Measurements from ENCODE around the gene PLCH1. TPM values are rescaled to one million over a fixed set of nuclear protein-coding genes. Genes with fewer than 3 reads are reported as not detected.

Gene PLCH1
- total and polyA plus RNA-seq, 2 of the 13 experiments (the other 11 are each of a cell fraction or from before 2014, with no cell fraction given) = 2.0 to 3.0 TPM

DNA sequence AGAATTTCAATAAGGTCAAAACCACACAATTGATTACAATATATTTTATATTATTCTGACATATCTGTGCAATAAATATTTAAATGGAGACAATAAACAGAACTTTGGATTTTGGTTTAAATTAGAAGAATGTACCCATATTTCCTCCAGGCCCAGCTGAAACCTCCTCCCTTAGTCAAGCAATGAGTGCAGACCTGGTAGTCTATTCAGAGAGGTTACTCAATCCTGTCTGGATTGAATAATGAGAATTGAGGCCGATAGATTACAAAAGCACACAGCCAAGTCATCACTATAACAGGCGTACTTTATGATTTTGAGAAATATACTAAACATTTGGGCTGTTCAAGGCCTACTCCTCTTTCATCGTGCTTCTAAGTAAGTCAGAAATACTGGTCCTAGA is 336.9 kb downstream of the PLCH1 start (continued):
- TF ChIP-seq, protein P1, sequence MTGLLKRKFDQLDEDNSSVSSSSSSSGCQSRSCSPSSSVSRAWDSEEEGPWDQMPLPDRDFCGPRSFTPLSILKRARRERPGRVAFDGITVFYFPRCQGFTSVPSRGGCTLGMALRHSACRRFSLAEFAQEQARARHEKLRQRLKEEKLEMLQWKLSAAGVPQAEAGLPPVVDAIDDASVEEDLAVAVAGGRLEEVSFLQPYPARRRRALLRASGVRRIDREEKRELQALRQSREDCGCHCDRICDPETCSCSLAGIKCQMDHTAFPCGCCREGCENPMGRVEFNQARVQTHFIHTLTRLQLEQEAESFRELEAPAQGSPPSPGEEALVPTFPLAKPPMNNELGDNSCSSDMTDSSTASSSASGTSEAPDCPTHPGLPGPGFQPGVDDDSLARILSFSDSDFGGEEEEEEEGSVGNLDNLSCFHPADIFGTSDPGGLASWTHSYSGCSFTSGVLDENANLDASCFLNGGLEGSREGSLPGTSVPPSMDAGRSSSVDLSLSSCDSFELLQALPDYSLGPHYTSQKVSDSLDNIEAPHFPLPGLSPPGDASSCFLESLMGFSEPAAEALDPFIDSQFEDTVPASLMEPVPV (CRISPR knock-in tag; IDR thresholded peaks at IDR 0.05) = no peak

DNA sequence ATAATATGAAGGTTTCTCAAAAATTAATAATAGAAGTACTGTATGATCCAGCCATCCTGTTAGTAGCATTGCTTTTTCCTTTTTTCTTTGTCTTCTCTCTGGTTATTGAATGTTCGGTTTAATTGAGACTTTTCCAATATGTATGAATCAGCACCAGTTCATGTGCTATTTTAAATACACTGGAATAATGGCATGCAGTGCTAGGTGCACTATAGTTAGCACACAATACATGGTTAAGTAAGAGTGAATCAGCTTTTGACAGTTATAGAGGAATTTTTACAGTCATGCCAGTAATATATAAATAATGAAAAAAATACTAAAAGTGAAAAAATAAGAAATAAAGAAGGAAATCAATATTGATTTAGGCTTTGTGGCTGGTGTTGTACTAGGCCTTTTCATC is 337.5 kb downstream of the PLCH1 start:
- intact Hi-C loops (cut with micrococcal nuclease; ENCODE audit: unreplicated experiment) = no loop called here
- no peaks in the 10 kb centered on the region for H3K79me2 ChIP-seq (ENCODE audit: insufficient read depth, low read length)
- BruUV-seq (replicated peaks) = no TSS peak

More for the DNA sequence above, 337.5 kb downstream of the PLCH1 start:
- Histone ChIP-seq H3K9ac (ENCODE audit: insufficient read depth, low read depth, low read length) (no peak overlapping the region), H4K20me1 (ENCODE audit: insufficient read depth, low read length) (no peaks in the 10 kb centered on the region), H3K4me2 (ENCODE audit: low read depth, low read length) (no peak overlapping the region), H3K4me1 (ENCODE audit: insufficient read depth, low read length) (no peaks in the 10 kb centered on the region), H3K27me3 (ENCODE audit: control insufficient read depth in 1 of 2, insufficient read depth in 2 of 2, low read length in 2 of 2) (no peaks in the 10 kb centered on the region), H3K27ac (ENCODE audit: extremely low read length, insufficient read depth, low read length) (no peak overlapping the region), H3K4me3 (replicated peaks in 1 of 3; ENCODE audit: insufficient read depth in 1 of 3, low read depth in 2 of 3, low read length in 3 of 3) (no peak overlapping the region), H3K36me3 (replicated peaks in 1 of 2; ENCODE audit: control insufficient read depth in 1 of 2, insufficient read depth in 2 of 2, low read length in 2 of 2) (no peaks in the 10 kb centered on the region), H2AFZ (ENCODE audit: low read length) (no peak overlapping the region), H3K9me3 (ENCODE audit: low read length) (no peaks in the 10 kb centered on the region)
- TF ChIP-seq HOXA5 (CRISPR knock-in tag; IDR thresholded peaks at IDR 0.05) (no peak), EP300 (IDR thresholded peaks at IDR 0.05; ENCODE audit: low read depth in 2 of 2, low read length in 2 of 2) (no peak), EP300 (CRISPR knock-in tag; IDR thresholded peaks at IDR 0.05; ENCODE audit: borderline replicate concordance) (no peak), SIX1 (CRISPR knock-in tag; IDR thresholded peaks at IDR 0.05; ENCODE audit: borderline replicate concordance) (no peak), SOX13 (IDR thresholded peaks at IDR 0.05) (no peak), SOX13 (CRISPR knock-in tag; conservative IDR thresholded peaks at IDR 0.05 in 1 of 2, IDR thresholded peaks at IDR 0.05 in 1 of 2) (no peak)
- TF ChIP-seq, protein P2, sequence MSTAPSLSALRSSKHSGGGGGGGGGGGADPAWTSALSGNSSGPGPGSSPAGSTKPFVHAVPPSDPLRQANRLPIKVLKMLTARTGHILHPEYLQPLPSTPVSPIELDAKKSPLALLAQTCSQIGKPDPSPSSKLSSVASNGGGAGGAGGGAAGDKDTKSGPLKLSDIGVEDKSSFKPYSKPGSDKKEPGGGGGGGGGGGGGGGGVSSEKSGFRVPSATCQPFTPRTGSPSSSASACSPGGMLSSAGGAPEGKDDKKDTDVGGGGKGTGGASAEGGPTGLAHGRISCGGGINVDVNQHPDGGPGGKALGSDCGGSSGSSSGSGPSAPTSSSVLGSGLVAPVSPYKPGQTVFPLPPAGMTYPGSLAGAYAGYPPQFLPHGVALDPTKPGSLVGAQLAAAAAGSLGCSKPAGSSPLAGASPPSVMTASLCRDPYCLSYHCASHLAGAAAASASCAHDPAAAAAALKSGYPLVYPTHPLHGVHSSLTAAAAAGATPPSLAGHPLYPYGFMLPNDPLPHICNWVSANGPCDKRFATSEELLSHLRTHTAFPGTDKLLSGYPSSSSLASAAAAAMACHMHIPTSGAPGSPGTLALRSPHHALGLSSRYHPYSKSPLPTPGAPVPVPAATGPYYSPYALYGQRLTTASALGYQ (CRISPR knock-in tag; IDR thresholded peaks at IDR 0.05) = no peak
- ATAC-seq = no peak
- no peak for FAIRE-seq
- no peak for DNase-seq (ENCODE audit: low spot score)
- ChIA-PET CTCF (ENCODE audit: low intra/inter-chr PET ratio, low total read pairs) (no interaction called here), POLR2A (no interaction called here)
- in situ Hi-C loops (cut with HindIII; ENCODE audit: extremely low pct_ligation_motif_present, low pct_unique_long_range_greater_than_20kb) = no loop called here
- WGBS (ENCODE audit: low lambda C conversion rate) = 0% methylated on average over 1 of the region's 1 CpG

Measured in HepG2 (cell line).